HTR-8/SVneo (cell line): Measurements from ENCODE around the gene OASL.

ENCODE experiments used
- DNase-seq: peaks from one replicate; pipeline ENCODE4 v3.0.0; 2011; ENCODE audit warnings: low spot score, mixed read lengths; ENCODE audit not compliant: insufficient read length
- FAIRE-seq: peaks from 2 replicates; lab custom pipeline; 2011; peaks lifted over from hg19 to GRCh38; lab: Jason Lieb, UNC

The OASL gene

GRCh38 chr12:120972870-120973543, 66.0 kb downstream of the OASL start:
- no peak for FAIRE-seq
- no peak for DNase-seq

GRCh38 chr12:120971299-120972180, 67.5 kb downstream of the OASL start:
- FAIRE-seq (peak; percentile 74), DNase-seq (peak; percentile 78)

GRCh38 chr12:120970310-120970709, 68.7 kb downstream of the OASL start:
- FAIRE-seq (no peak), DNase-seq (no peak)
